ENCODE results near the gene SYTL2.

DNA sequence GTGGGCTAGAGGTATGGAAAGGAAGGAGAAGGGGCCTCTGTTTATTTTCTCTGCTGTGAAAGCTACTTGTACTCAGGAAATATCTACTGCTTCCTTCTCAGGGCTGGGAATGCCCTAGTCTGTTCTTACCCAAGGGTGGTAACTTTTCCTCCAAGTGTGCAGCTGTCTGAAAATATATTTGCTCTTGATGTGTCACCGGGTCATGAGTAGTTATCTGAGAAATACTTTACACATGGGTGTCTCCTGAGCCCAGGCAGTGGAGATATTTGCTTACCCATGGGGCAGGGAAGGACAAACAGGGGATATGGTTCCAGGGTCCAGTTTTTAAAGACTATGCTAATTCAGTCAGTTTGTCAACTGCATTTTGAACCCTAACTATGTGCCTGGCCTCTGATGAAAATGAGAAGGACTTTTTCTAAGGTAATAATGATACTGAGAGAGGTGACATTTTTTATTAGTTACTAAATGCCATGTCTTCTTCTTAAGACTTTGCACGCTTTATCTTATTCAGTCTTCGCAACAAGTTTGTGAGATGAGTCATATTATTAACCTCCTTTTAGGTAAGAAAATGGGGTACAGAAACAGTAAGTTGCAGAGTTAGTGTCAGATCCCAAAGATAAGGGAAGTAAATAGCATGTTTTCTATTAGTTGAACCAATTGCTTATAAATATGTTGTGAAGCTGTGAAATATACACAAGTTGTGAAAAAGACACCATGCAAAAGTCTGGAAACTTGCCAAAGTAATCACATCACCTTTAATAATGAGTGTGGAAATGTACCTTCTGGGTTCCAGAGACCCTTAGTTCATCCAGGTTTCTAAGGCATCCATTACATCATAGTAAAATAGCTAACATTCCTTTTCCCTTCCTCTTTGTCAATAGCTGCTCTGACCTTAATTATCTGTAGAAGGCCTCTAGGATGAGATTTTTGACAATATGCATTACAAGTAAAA is 22.9 kb downstream of the SYTL2 start:
- TF ChIP-seq, protein P1, sequence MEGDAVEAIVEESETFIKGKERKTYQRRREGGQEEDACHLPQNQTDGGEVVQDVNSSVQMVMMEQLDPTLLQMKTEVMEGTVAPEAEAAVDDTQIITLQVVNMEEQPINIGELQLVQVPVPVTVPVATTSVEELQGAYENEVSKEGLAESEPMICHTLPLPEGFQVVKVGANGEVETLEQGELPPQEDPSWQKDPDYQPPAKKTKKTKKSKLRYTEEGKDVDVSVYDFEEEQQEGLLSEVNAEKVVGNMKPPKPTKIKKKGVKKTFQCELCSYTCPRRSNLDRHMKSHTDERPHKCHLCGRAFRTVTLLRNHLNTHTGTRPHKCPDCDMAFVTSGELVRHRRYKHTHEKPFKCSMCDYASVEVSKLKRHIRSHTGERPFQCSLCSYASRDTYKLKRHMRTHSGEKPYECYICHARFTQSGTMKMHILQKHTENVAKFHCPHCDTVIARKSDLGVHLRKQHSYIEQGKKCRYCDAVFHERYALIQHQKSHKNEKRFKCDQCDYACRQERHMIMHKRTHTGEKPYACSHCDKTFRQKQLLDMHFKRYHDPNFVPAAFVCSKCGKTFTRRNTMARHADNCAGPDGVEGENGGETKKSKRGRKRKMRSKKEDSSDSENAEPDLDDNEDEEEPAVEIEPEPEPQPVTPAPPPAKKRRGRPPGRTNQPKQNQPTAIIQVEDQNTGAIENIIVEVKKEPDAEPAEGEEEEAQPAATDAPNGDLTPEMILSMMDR (IDR thresholded peaks at IDR 0.05), result no peak
- TF ChIP-seq POLR2A (IDR thresholded peaks at IDR 0.05), result no peak

Data from adrenal gland (tissue), 5 donors.